Activated effector memory CD4-positive, alpha-beta T cell treated with Interleukin-2 at 50 U/mL for 16 hours (primary cell): ENCODE data around the gene MIGA1.
"Not testable (repeated sequence)": the region's sequence is repeated elsewhere in the genome, so short reads cannot be mapped to it uniquely, and the experiment has no call there.

Experiments
- DNase-seq: peaks from one replicate; pipeline ENCODE4 v3.0.0-alpha.2; 2020

The MIGA1 gene

GRCh38 chr1:77918918-77919317, 139.5 kb downstream of the MIGA1 start:
- not testable (repeated sequence) for DNase-seq

- DNase-seq: no peak
Observed at GRCh38 chr1:77925518-77925917, 146.1 kb downstream of the MIGA1 start.

DNA sequence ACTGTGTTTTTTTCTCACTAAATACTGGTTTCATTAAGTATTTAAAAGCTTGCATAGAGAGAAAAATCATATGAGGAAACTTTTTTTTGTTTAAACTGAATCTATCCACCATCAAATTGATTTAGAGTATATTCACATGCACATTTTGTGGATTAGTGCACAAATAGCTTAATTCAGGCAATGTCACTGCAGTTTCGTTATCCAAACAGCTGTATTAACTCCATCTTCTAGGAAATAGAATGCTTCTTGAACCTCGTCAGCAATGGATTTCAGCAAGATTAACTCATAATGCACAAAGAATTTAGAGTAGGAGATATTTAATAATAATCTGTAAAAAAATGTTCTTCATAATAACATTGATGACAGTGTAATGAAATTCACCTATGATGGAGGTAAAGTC, 146.5 kb downstream of the MIGA1 start:
- no peak for DNase-seq

DNA sequence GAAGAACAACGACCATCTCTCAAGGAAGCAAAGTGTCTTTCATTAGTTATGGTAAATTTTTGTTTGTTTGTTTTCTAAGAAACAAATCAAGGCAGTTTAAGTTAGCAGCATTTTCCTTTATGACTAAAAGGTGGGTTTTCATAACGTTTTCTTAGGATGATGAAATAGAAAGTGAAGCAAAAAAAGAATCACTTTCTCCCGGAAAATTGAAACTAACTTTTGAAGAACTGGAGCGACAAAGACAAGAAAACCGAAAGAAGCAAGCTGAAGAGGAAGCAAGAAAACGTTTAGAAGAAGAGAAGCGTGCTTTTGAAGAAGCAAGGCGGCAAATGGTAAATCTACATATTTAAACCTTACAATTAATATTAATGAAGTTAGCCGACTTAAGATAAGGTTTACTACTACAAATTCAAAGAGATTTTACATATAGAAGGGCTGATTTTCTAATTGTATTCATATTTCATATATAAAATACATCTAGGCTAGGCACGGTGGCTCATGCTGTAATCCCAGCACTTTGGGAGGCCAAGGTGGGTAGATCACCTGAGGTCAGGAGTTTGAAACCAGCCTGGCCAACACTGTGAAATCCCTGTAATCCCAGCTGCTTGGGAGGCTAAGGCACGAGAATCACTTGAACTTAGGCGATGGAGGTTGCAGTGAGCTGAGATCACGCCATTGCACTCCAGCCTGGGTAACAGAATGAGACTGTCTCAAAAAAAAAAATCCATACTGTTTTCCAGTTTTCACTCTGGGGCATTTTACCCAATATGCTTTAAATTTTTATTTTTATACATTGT, 147.3 kb downstream of the MIGA1 start:
- no peak for DNase-seq

DNA sequence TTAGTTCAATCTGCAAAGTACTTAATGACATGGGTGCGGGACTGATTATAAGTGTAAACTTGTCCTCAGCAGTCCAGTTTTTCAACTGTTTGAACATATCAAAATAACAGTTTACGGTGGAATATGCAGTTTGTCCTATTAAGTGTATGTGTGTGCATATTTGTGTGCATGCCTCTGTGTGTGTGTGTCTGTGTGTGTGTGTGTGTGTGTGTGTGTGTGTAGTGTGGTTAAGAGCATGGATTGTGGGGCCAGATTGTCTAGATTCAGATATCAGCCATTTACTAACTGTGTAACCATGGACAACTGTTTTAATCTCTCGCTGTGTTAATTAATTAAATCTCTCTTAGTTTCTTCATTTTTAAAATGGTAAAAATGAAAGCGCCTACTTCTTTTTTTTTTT, 148.0 kb downstream of the MIGA1 start:
- DNase-seq: no peak
